ENCODE results near the gene PLEKHJ1. TPM values are rescaled to one million over a fixed set of nuclear protein-coding genes. Genes with fewer than 3 reads are reported as not detected.

PLEKHJ1 gene
- total and polyA plus RNA-seq, 9 of the 15 experiments (the other 6 are each of a cell fraction or from before 2014, with no cell fraction given), result 1.5 to 188 (median 63.9) TPM

DNA sequence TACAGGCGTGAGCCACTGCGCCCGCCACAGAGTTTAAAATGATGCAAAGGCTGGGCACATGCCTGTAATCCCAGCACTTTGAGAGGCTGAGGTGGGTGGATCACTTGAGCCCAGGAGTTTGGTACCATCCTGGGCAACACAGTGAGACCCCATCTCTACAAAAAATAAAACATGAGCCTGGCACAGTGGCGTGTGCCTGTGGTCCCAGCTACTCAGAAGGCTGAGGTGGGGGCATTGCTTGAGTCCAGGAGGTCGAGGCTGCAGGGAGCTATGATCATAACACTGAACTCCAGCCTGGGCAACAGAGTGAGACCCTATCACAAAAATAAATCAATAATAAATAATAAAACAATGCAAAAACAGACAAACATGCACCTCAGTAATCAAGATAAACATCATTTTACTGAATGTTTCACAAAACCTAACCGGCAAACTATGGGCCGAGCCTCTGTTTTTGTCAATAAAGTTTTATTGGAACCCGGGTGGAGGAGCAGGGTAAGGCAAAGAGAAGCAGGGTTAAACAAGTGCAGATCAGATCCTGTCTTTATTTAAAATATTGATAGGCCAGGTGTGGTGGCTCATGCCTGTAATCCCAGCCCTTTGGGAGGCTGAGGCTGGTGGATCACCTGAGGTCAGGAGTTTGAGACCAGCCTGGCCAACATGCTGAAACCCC is 47.8 kb upstream of the PLEKHJ1 start:
- H3K9me1 ChIP-seq (ENCODE audit: control insufficient read depth, insufficient read depth, low read length), result peaks cover 2% of the 10 kb centered on the region
- no peaks in the 10 kb centered on the region for H3K79me2 ChIP-seq (ENCODE audit: control insufficient read depth, insufficient read depth, low read length)
- no peaks in the 10 kb centered on the region for H4K20me1 ChIP-seq (replicated peaks; ENCODE audit: control insufficient read depth, insufficient read depth, low read length)
- TF ChIP-seq KDM1A (IDR thresholded peaks at IDR 0.05), result peak in 1 of 2 experiments; percentile 32; a peak in 1 of 4 replicates
- TF ChIP-seq ZNF121 (CRISPR knock-in tag; conservative IDR thresholded peaks at IDR 0.05), result peak; percentile 99
- 0 out of 2 replicates have a peak, but pooled peaks have one; percentile 8 for TF ChIP-seq BCOR (IDR thresholded peaks at IDR 0.05)
- TF ChIP-seq, protein P1, sequence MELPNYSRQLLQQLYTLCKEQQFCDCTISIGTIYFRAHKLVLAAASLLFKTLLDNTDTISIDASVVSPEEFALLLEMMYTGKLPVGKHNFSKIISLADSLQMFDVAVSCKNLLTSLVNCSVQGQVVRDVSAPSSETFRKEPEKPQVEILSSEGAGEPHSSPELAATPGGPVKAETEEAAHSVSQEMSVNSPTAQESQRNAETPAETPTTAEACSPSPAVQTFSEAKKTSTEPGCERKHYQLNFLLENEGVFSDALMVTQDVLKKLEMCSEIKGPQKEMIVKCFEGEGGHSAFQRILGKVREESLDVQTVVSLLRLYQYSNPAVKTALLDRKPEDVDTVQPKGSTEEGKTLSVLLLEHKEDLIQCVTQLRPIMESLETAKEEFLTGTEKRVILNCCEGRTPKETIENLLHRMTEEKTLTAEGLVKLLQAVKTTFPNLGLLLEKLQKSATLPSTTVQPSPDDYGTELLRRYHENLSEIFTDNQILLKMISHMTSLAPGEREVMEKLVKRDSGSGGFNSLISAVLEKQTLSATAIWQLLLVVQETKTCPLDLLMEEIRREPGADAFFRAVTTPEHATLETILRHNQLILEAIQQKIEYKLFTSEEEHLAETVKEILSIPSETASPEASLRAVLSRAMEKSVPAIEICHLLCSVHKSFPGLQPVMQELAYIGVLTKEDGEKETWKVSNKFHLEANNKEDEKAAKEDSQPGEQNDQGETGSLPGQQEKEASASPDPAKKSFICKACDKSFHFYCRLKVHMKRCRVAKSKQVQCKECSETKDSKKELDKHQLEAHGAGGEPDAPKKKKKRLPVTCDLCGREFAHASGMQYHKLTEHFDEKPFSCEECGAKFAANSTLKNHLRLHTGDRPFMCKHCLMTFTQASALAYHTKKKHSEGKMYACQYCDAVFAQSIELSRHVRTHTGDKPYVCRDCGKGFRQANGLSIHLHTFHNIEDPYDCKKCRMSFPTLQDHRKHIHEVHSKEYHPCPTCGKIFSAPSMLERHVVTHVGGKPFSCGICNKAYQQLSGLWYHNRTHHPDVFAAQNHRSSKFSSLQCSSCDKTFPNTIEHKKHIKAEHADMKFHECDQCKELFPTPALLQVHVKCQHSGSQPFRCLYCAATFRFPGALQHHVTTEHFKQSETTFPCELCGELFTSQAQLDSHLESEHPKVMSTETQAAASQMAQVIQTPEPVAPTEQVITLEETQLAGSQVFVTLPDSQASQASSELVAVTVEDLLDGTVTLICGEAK (IDR thresholded peaks at IDR 0.05), result peak; percentile 99
- TF ChIP-seq, protein P1 (CRISPR knock-in tag; IDR thresholded peaks at IDR 0.05), result peak; percentile 98
- no peak for TF ChIP-seq ZZZ3 (IDR thresholded peaks at IDR 0.05)
- TF ChIP-seq ZNF384 (IDR thresholded peaks at IDR 0.05; ENCODE audit: low read depth, low read length), result peak; percentile 71
- TF ChIP-seq RAD21 (CRISPR knock-in tag; conservative IDR thresholded peaks at IDR 0.05 in 1 of 2, IDR thresholded peaks at IDR 0.05 in 1 of 2), result no peak
- no peak for ATAC-seq
- intact Hi-C loops (cut with micrococcal nuclease) (no loop called here), in situ Hi-C loops (cut with MboI) (loop anchor here (5.0 kb wide), 1 partner anchor 103 kb away; no protein-coding TSS in a partner anchor)
- no peak overlapping the region for H3K4me2 ChIP-seq (ENCODE audit: insufficient read depth, low read length)
- H3K27ac ChIP-seq (ENCODE audit: extremely low read depth, low read depth, low read length), result no peak overlapping the region
- no TSS peak for BruUV-seq (replicated peaks)
- peaks cover 4 to 32% of the 10 kb centered on the region in 2 experiments for H3K4me1 ChIP-seq (replicated peaks in 1 of 2; ENCODE audit: control insufficient read depth in 2 of 2, insufficient read depth in 2 of 2, low read length in 2 of 2)
- no peak overlapping the region for H2AFZ ChIP-seq (ENCODE audit: low read depth, low read length)
- WGBS (ENCODE audit: insufficient coverage, low coverage, missing lambda C conversion rate), result 77% methylated on average over 8 of the region's 8 CpGs
- H3K9ac ChIP-seq (ENCODE audit: insufficient read depth in 1 of 2, low read depth in 2 of 2, low read length in 2 of 2), result no peak overlapping the region
- ChIA-PET POLR2A (interaction anchor here (0.6 to 0.7 kb wide), 3 partner anchors 15 to 133 kb away, joined by 3 to 4 read pairs (median 3); no protein-coding TSS in a partner anchor), CTCF (ENCODE audit: low intra/inter-chr PET ratio) (no interaction called here)
- no peak for FAIRE-seq
- no peak overlapping the region for H3K4me3 ChIP-seq
- H3K27me3 ChIP-seq (ENCODE audit: control insufficient read depth in 2 of 2, insufficient read depth in 2 of 2, low read length in 2 of 2), result no peaks in the 10 kb centered on the region
- no peaks in the 10 kb centered on the region for H3K36me3 ChIP-seq (ENCODE audit: control insufficient read depth, insufficient read depth, low read length)
- no peaks in the 10 kb centered on the region for H3K9me3 ChIP-seq (replicated peaks; ENCODE audit: control insufficient read depth, insufficient read depth, low read depth, low read length)
- no peak for DNase-seq (ENCODE audit: extremely low read depth in 1 of 4, low spot score in 3 of 4)

Data from K562 (cell line).